HepG2 (cell line): ENCODE results near the gene TUBB3. TPM values are rescaled to one million over a fixed set of nuclear protein-coding genes. Genes with fewer than 3 reads are reported as not detected.

Experiments
- CENPBD1 ChIP-seq: sonication (generic); formaldehyde crosslinking; IDR thresholded peaks from 2 replicates; pipeline ENCODE4 v1.8.0; 2022; ENCODE audit warnings: missing genetic modification reagents, low read depth, mild to moderate bottlenecking, borderline replicate concordance
- GTF2F1 ChIP-seq: fragments of 150-350 bp; IDR thresholded peaks from 2 replicates; pipeline ENCODE4 v1.6.1; 2014; ENCODE audit warnings: low read length
- JDP2 ChIP-seq: sonication (generic); formaldehyde crosslinking; IDR thresholded peaks from 2 replicates; pipeline ENCODE4 v1.8.1; 2022; ENCODE audit warnings: missing genetic modification reagents, borderline replicate concordance
- MED13 ChIP-seq: sonication (generic); formaldehyde crosslinking; IDR thresholded peaks from 2 replicates; pipeline ENCODE4 v1.5.0; 2020; ENCODE audit warnings: missing genetic modification reagents
- PITX1 ChIP-seq: sonication (generic); formaldehyde crosslinking; IDR thresholded peaks from 2 replicates; pipeline ENCODE4 v1.5.1; 2020; ENCODE audit warnings: mild to moderate bottlenecking, missing genetic modification reagents
- RBM22 ChIP-seq: fragments of 200-400 bp; formaldehyde crosslinking; optimal IDR thresholded peaks from 2 replicates; pipeline ENCODE3; 2017; ENCODE audit warnings: mild to moderate bottlenecking, low read length, moderate library complexity
- RFXAP ChIP-seq: sonication (generic); formaldehyde crosslinking; IDR thresholded peaks from 2 replicates; pipeline ENCODE4 v1.4.0; 2020; ENCODE audit warnings: missing genetic modification reagents, borderline replicate concordance
- SOX6 ChIP-seq, 2 experiments: fragments of 450-650 bp in 1 of 2; sonication (generic) in 1 of 2; formaldehyde crosslinking in 1 of 2; IDR thresholded peaks; 2 replicates each; pipeline versions ENCODE4 v1.4.0 to v1.6.1; 2017 to 2020; ENCODE audit warnings: antibody characterized with exemption in 1 of 2, mild to moderate bottlenecking in 1 of 2, missing genetic modification reagents in 1 of 2
- SSRP1 ChIP-seq: IDR thresholded peaks from 2 replicates; pipeline ENCODE4 v1.6.1; 2016; ENCODE audit warnings: control low read depth
- STAT5B ChIP-seq: sonication (generic); formaldehyde crosslinking; IDR thresholded peaks from 2 replicates; pipeline ENCODE4 v1.4.0; 2020; ENCODE audit warnings: missing genetic modification reagents
- TFDP2 ChIP-seq: sonication (generic); formaldehyde crosslinking; IDR thresholded peaks from 2 replicates; pipeline ENCODE4 v1.4.0; 2020; ENCODE audit warnings: missing genetic modification reagents
- TFE3 ChIP-seq: IDR thresholded peaks from 2 replicates; pipeline ENCODE4 v1.6.1; 2016
- ZBTB14 ChIP-seq: sonication (generic); formaldehyde crosslinking; IDR thresholded peaks from 2 replicates; pipeline ENCODE4 v1.4.0; 2020; ENCODE audit warnings: missing genetic modification reagents
- ZBTB43 ChIP-seq: sonication (generic); formaldehyde crosslinking; conservative IDR thresholded peaks from 2 replicates; pipeline ENCODE4 v1.4.0; 2020; ENCODE audit warnings: missing genetic modification reagents
- ZFP36L2 ChIP-seq: sonication (generic); formaldehyde crosslinking; IDR thresholded peaks from 2 replicates; pipeline ENCODE4 v1.4.0; 2020; ENCODE audit warnings: missing genetic modification reagents
- ZNF180 ChIP-seq: sonication (generic); formaldehyde crosslinking; IDR thresholded peaks from 2 replicates; pipeline ENCODE4 v1.4.0; 2020; ENCODE audit warnings: low read depth, missing genetic modification reagents, borderline replicate concordance
- ZNF512 ChIP-seq: sonication (generic); formaldehyde crosslinking; IDR thresholded peaks from 2 replicates; pipeline ENCODE4 v1.4.0; 2020; ENCODE audit warnings: mild to moderate bottlenecking, missing genetic modification reagents
- ZNF562 ChIP-seq: sonication (generic); formaldehyde crosslinking; IDR thresholded peaks from 2 replicates; pipeline ENCODE4 v1.8.0; 2022; ENCODE audit warnings: missing genetic modification reagents, borderline replicate concordance
- ZNF572 ChIP-seq: sonication (generic); formaldehyde crosslinking; IDR thresholded peaks from 2 replicates; pipeline ENCODE4 v1.5.1; 2020; ENCODE audit warnings: mild to moderate bottlenecking, missing genetic modification reagents
- ZNF883 ChIP-seq: sonication (generic); formaldehyde crosslinking; IDR thresholded peaks from 2 replicates; pipeline ENCODE4 v1.5.1; 2020; ENCODE audit warnings: mild to moderate bottlenecking, missing genetic modification reagents; ENCODE audit errors: not compliant biosample characterization
- ZSCAN21 ChIP-seq: sonication (generic); formaldehyde crosslinking; IDR thresholded peaks from 2 replicates; pipeline ENCODE4 v1.8.0; 2022; ENCODE audit warnings: mild to moderate bottlenecking, missing genetic modification reagents, moderate library complexity, borderline replicate concordance
- ZZZ3 ChIP-seq: sonication (generic); formaldehyde crosslinking; IDR thresholded peaks from 2 replicates; pipeline ENCODE4 v1.4.0; 2020; ENCODE audit warnings: missing genetic modification reagents, mild to moderate bottlenecking, borderline replicate concordance
- polyA plus RNA-seq, 8 experiments: library from polyadenylated mRNA; depleted of rRNA in 3 of 8; stranded (reverse) in 7 of 8; unstranded in 1 of 8; fragments of >200 nt; fragmentation: Illumina TruSeq in 4 of 8; extraction: Trizol in 4 of 8; gene quantifications; 2 replicates each; pipeline versions ENCODE4 v1.2.1 to v1.2.3, GENCODE V29; 2011 to 2016; ENCODE audit warnings: low read depth in 4 of 8, missing spikeins in 1 of 8, mixed read lengths in 1 of 8; ENCODE audit not compliant: insufficient read depth in 1 of 8
- total RNA-seq, 5 experiments: library from RNA; depleted of rRNA; stranded (reverse); fragments of >200 nt; fragmentation: Illumina TruSeq; extraction: Trizol; gene quantifications; 2 replicates each; pipeline ENCODE4 v1.2.3, GENCODE V29; 2016; ENCODE audit warnings: low read depth in 1 of 5

TUBB3 gene
- total and polyA plus RNA-seq, 2 of the 13 experiments (the other 11 are each of a cell fraction or from before 2014, with no cell fraction given): 110 to 185 TPM

- TF ChIP-seq ZBTB14 (CRISPR knock-in tag): no peak; the same call in 1 of the 2 replicates
- TF ChIP-seq SSRP1 (CRISPR knock-in tag): no peak; the same call in 1 of the 2 replicates
- peak; percentile 16; the same call in 1 of the 2 replicates for TF ChIP-seq JDP2
- no peak for TF ChIP-seq ZNF562 (CRISPR knock-in tag)
- TF ChIP-seq SOX6 (IDR thresholded peaks at IDR 0.05): no peak
- no peak for TF ChIP-seq SOX6 (CRISPR knock-in tag; IDR thresholded peaks at IDR 0.05)
- 0 out of 2 replicates have a peak, but pooled peaks have one; percentile 44 for TF ChIP-seq GTF2F1
- TF ChIP-seq TFE3: no peak
- TF ChIP-seq ZNF883 (CRISPR knock-in tag): peak; percentile 3
- TF ChIP-seq ZZZ3 (CRISPR knock-in tag): no peak; the same call in none of the 2 replicates
- no peak for TF ChIP-seq RBM22
- TF ChIP-seq ZSCAN21 (CRISPR knock-in tag): peak; percentile 93
- 0 out of 2 replicates have a peak, but pooled peaks have one; percentile 0 for TF ChIP-seq TFDP2 (CRISPR knock-in tag)
- TF ChIP-seq MED13 (CRISPR knock-in tag): no peak
- TF ChIP-seq ZBTB43: no peak; the same call in 1 of the 2 replicates
- TF ChIP-seq ZFP36L2: no peak
- no peak for TF ChIP-seq ZNF512 (CRISPR knock-in tag)
- no peak for TF ChIP-seq PITX1 (CRISPR knock-in tag)
- no peak for TF ChIP-seq STAT5B (CRISPR knock-in tag)
- TF ChIP-seq ZNF180: no peak
- no peak for TF ChIP-seq RFXAP (CRISPR knock-in tag)
- no peak; the same call in 1 of the 2 replicates for TF ChIP-seq CENPBD1
- TF ChIP-seq ZNF572 (CRISPR knock-in tag): 0 out of 2 replicates have a peak, but pooled peaks have one; percentile 61
Measured at GRCh38 chr16:89922884-89923639, at the start of gene TUBB3 (continued).
